Esophagus muscularis mucosa (tissue), 4 donors: Measurements from ENCODE around the gene PPP1R27. TPM values are rescaled to one million over a fixed set of nuclear protein-coding genes. Genes with fewer than 3 reads are reported as not detected.

Source experiments
- DNase-seq: peaks from one replicate; pipeline ENCODE4 v3.0.0-alpha.2; 2017; ENCODE audit errors: extremely low spot score
- H3K27ac ChIP-seq, 4 donors: fragments of 200-600 bp; sonication (generic); replicated peaks in 1 of 4; 1 replicate in 3 of 4; 2 replicates in 1 of 4; pipeline ENCODE4 v1.5.1; 2016 to 2019; ENCODE audit warnings: mild to moderate bottlenecking in 1 of 4
- H3K27me3 ChIP-seq, 4 donors: fragments of 200-600 bp; sonication (generic); one replicate each; pipeline versions ENCODE4 v1.5.1 to v1.6.0; 2016 to 2019
- H3K36me3 ChIP-seq, 4 donors: fragments of 200-600 bp; sonication (generic); one replicate each; pipeline ENCODE4 v1.5.1; 2016 to 2019
- H3K4me1 ChIP-seq, 4 donors: fragments of 200-600 bp; sonication (generic); one replicate each; pipeline ENCODE4 v1.5.1; 2016 to 2019
- H3K4me3 ChIP-seq, 4 donors: fragments of 200-600 bp; sonication (generic); 1 replicate in 2 of 4; 2 replicates in 2 of 4; pipeline ENCODE4 v1.5.1; 2016 to 2019; ENCODE audit warnings: mild to moderate bottlenecking in 4 of 4, moderate library complexity in 1 of 4
- H3K9me3 ChIP-seq, 4 donors: fragments of 200-600 bp; sonication (generic); 1 replicate in 3 of 4; 2 replicates in 1 of 4; pipeline ENCODE4 v1.5.1; 2016 to 2019
- CTCF ChIP-seq, 3 experiments: fragments of 200-600 bp in 2 of 3; fragments of 450-650 bp in 1 of 3; sonication (generic) in 2 of 3; IDR thresholded peaks; one replicate each; pipeline ENCODE4 v1.5.1; 2017 to 2019; ENCODE audit warnings: antibody characterized with exemption in 3 of 3, mild to moderate bottlenecking in 2 of 3, moderate library complexity in 1 of 3
- EP300 ChIP-seq: sonication (generic); formaldehyde crosslinking; IDR thresholded peaks from one replicate; pipeline ENCODE4 v1.6.1; 2017; ENCODE audit warnings: antibody characterized with exemption
- POLR2A ChIP-seq: fragments of 450-650 bp; IDR thresholded peaks from one replicate; pipeline ENCODE4 v1.6.1; 2017; ENCODE audit warnings: antibody characterized with exemption, moderate library complexity, mild to moderate bottlenecking, low read depth
- POLR2AphosphoS5 ChIP-seq, 2 donors: sonication (generic); formaldehyde crosslinking; IDR thresholded peaks; one replicate each; pipeline ENCODE4 v1.6.1; 2017; ENCODE audit warnings: antibody characterized with exemption in 2 of 2
- WGBS: methylation state at CpG from one replicate; pipeline ENCODE4 v1.1.5; 2018; 5-methylcytosine and 5-hydroxymethylcytosine counted together
- intact Hi-C: fragments of 100-400 bp; cut with DNase I; formaldehyde crosslinking; loops from one replicate; pipeline ENCODE4 v1.15.1; 2023
- total RNA-seq, 4 donors: library from RNA; depleted of rRNA; stranded (reverse); fragments of >200 nt; gene quantifications; one replicate each; pipeline versions ENCODE4 v1.1.0 to v1.2.1, GENCODE V29; 2016

Gene PPP1R27
- total RNA-seq, 4 donors from 2014 or later = not detected

- Histone ChIP-seq H3K36me3 (no peaks in the 10 kb centered on the region), H3K9me3 (no peaks in the 10 kb centered on the region), H3K4me1 (no peaks in the 10 kb centered on the region), H3K27ac (no peak overlapping the region), H3K27me3 (peaks cover 0 to 32% (median 3%) of the 10 kb centered on the region in 4 donors), H3K4me3 (no peak overlapping the region)
- TF ChIP-seq CTCF (IDR thresholded peaks at IDR 0.05) = no peak
- TF ChIP-seq POLR2AphosphoS5 (IDR thresholded peaks at IDR 0.05) = no peak
- no peak for TF ChIP-seq POLR2A
- TF ChIP-seq EP300 = no peak
- intact Hi-C loops = no loop called here
- 90% methylated on average over 8 of the region's 8 CpGs for WGBS
- DNase-seq = no peak
These were observed 41.9 kb downstream of the PPP1R27 start for GRCh38 chr17:81792675-81793615.

Other genes starting within 250 kb of the PPP1R27 start
- gene NPLOC4, start 197.9 kb downstream of the PPP1R27 start, total RNA-seq = 10 to 100 TPM; 58.1 to 86.6 (median 65.7) TPM
- under 1 TPM in 2 of 4 donors, not detected in 2; 0.32 to 0.92 TPM for gene TSPAN10, start 197.9 kb downstream of the PPP1R27 start, total RNA-seq
- gene PDE6G, start 178.5 kb downstream of the PPP1R27 start, total RNA-seq = under 1 TPM in 1 of 4 donors, not detected in 3; 0.98 TPM
- gene OXLD1, start 168.4 kb downstream of the PPP1R27 start, total RNA-seq = 10 to 100 TPM; 24.5 to 40.5 (median 31.1) TPM
- 10 to 100 TPM in 3 of 4 donors, 1 to 10 TPM in 1; 8.9 to 14.1 (median 12.6) TPM for gene CCDC137, start 168.3 kb downstream of the PPP1R27 start, total RNA-seq
- 10 to 100 TPM; 23.7 to 38.3 (median 27.3) TPM for gene ARL16, start 151.3 kb downstream of the PPP1R27 start, total RNA-seq
- gene HGS, start 151.0 kb downstream of the PPP1R27 start, total RNA-seq = 10 to 100 TPM; 47.8 to 99.1 (median 65.5) TPM
- gene MRPL12, start 131.7 kb downstream of the PPP1R27 start, total RNA-seq = 10 to 100 TPM; 24.5 to 47.9 (median 39.2) TPM
- gene SLC25A10, start 122.8 kb downstream of the PPP1R27 start, total RNA-seq = 1 to 10 TPM; 2.1 to 5.5 (median 4.8) TPM
- gene GCGR, start 30.9 kb downstream of the PPP1R27 start, total RNA-seq = under 1 TPM in 2 of 4 donors, not detected in 2; 0.17 to 0.40 TPM
- 100 to 1,000 TPM in 3 of 4 donors, 10 to 100 TPM in 1; 83.5 to 146 (median 114) TPM for gene MCRIP1, start 1.8 kb downstream of the PPP1R27 start, total RNA-seq
- gene P4HB, start 25.5 kb upstream of the PPP1R27 start, total RNA-seq = 100 to 1,000 TPM; 269 to 334 (median 313) TPM
- 100 to 1,000 TPM; 115 to 229 (median 202) TPM for gene ARHGDIA, start 36.3 kb upstream of the PPP1R27 start, total RNA-seq
- gene ALYREF, start 56.5 kb upstream of the PPP1R27 start, total RNA-seq = 10 to 100 TPM; 44.0 to 67.7 (median 56.5) TPM
- 100 to 1,000 TPM; 131 to 139 (median 135) TPM for gene ANAPC11, start 56.7 kb upstream of the PPP1R27 start, total RNA-seq
- 1 to 10 TPM in 1 of 4 donors, under 1 TPM in 1, not detected in 2; 0.78 to 1.8 TPM for gene NPB, start 67.2 kb upstream of the PPP1R27 start, total RNA-seq
- 10 to 100 TPM; 27.4 to 38.7 (median 33.3) TPM for gene PCYT2, start 76.3 kb upstream of the PPP1R27 start, total RNA-seq
- 10 to 100 TPM; 13.9 to 27.0 (median 19.9) TPM for gene SIRT7, start 83.1 kb upstream of the PPP1R27 start, total RNA-seq
- gene MAFG, start 92.7 kb upstream of the PPP1R27 start, total RNA-seq = 10 to 100 TPM; 23.7 to 41.7 (median 33.6) TPM
- gene PYCR1, start 102.2 kb upstream of the PPP1R27 start, total RNA-seq = 1 to 10 TPM; 2.1 to 6.5 (median 4.6) TPM
- not detected for gene MYADML2, start 112.2 kb upstream of the PPP1R27 start, total RNA-seq
- under 1 TPM in 1 of 4 donors, not detected in 3; 0.83 TPM for gene NOTUM, start 126.1 kb upstream of the PPP1R27 start, total RNA-seq
- gene ASPSCR1, start 142.6 kb upstream of the PPP1R27 start, total RNA-seq = 10 to 100 TPM; 15.9 to 18.4 (median 17.3) TPM
- gene CENPX, start 187.8 kb upstream of the PPP1R27 start, total RNA-seq = 100 to 1,000 TPM in 2 of 4 donors, 10 to 100 TPM in 2; 62.5 to 109 (median 95.5) TPM
- gene LRRC45, start 188.3 kb upstream of the PPP1R27 start, total RNA-seq = 10 to 100 TPM in 2 of 4 donors, 1 to 10 TPM in 2; 6.6 to 15.8 (median 11.5) TPM
- gene RAC3, start 196.6 kb upstream of the PPP1R27 start, total RNA-seq = 1 to 10 TPM; 1.8 to 2.5 (median 2.2) TPM
- 100 to 1,000 TPM in 2 of 4 donors, 10 to 100 TPM in 2; 78.6 to 135 (median 102) TPM for gene DCXR, start 202.6 kb upstream of the PPP1R27 start, total RNA-seq
- 10 to 100 TPM; 32.4 to 54.8 (median 42.5) TPM for gene RFNG, start 216.8 kb upstream of the PPP1R27 start, total RNA-seq
- 100 to 1,000 TPM in 2 of 4 donors, 10 to 100 TPM in 2; 64.4 to 108 (median 85.4) TPM for gene GPS1, start 216.8 kb upstream of the PPP1R27 start, total RNA-seq
- 10 to 100 TPM; 42.2 to 77.1 (median 52.6) TPM for gene DUS1L, start 230.8 kb upstream of the PPP1R27 start, total RNA-seq